ENCODE measurements around the gene CLRN3.

Gene CLRN3

DNA sequence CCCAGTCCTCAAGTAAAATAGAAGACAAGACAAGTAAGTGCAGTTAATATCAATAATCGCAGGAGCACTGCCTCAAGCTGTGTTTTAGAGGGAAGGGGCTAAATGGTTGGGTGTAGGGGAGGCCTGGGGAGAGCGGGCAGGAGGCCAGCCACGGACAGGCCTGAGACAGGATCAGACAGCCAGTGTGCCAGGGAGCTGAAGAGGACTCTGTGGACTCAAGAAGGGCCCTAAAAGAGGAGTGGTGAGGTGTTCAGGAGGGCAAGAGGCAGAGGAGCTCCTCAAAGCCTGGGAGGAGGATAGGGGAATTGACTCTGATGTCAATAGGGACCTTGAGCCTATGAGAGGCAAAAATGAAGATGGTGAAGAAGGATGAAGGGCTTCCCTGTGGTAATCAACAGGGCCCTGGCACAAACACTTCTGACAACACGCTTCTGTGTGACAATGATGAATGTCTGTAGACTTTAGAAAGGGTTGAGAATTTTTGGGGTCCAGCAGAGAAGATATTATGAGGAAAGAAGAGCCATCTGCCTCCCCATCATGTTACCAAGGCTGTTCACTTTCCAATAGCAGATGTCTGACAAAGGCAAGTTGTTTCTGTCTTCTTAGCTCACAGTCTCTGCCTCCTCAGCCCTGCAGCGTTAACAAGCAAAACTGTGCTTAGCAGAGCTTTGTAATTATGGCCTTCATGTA lies 11.7 kb upstream of the CLRN3 start:
- Histone ChIP-seq H3K4me2 (ENCODE audit: low read depth, low read length, poor library complexity, severe bottlenecking) (no peak overlapping the region), H3K4me1 (ENCODE audit: insufficient read depth, low read length, poor library complexity, severe bottlenecking) (no peaks in the 10 kb centered on the region), H3F3A (ENCODE audit: low read depth) (no peaks in the 10 kb centered on the region), H3K79me2 (ENCODE audit: insufficient read depth, low read length) (no peaks in the 10 kb centered on the region), H3K9me2 (replicated peaks; ENCODE audit: low read depth, low read length) (no peaks in the 10 kb centered on the region), H2AFZ (ENCODE audit: low read length) (no peak overlapping the region), H3K9ac (ENCODE audit: low read depth, low read length, poor library complexity, severe bottlenecking) (no peak overlapping the region), H3K27me3 (ENCODE audit: insufficient read depth, low read length, poor library complexity, severe bottlenecking) (peaks cover 8% of the 10 kb centered on the region), H3K4me3 (ENCODE audit: low read length, poor library complexity, severe bottlenecking) (no peak overlapping the region), H4K20me1 (ENCODE audit: insufficient read depth, low read length, poor library complexity, severe bottlenecking) (no peaks in the 10 kb centered on the region), H3K9me3 (ENCODE audit: insufficient read depth, low read depth, low read length) (no peaks in the 10 kb centered on the region), H3K36me3 (ENCODE audit: insufficient read depth, low read length) (no peaks in the 10 kb centered on the region)
- TF ChIP-seq EZH2phosphoT487 (IDR thresholded peaks at IDR 0.05; ENCODE audit: borderline replicate concordance), result no peak
- TF ChIP-seq, protein P1, sequence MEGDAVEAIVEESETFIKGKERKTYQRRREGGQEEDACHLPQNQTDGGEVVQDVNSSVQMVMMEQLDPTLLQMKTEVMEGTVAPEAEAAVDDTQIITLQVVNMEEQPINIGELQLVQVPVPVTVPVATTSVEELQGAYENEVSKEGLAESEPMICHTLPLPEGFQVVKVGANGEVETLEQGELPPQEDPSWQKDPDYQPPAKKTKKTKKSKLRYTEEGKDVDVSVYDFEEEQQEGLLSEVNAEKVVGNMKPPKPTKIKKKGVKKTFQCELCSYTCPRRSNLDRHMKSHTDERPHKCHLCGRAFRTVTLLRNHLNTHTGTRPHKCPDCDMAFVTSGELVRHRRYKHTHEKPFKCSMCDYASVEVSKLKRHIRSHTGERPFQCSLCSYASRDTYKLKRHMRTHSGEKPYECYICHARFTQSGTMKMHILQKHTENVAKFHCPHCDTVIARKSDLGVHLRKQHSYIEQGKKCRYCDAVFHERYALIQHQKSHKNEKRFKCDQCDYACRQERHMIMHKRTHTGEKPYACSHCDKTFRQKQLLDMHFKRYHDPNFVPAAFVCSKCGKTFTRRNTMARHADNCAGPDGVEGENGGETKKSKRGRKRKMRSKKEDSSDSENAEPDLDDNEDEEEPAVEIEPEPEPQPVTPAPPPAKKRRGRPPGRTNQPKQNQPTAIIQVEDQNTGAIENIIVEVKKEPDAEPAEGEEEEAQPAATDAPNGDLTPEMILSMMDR (conservative IDR thresholded peaks at IDR 0.05; ENCODE audit: low read length), result no peak

DNA sequence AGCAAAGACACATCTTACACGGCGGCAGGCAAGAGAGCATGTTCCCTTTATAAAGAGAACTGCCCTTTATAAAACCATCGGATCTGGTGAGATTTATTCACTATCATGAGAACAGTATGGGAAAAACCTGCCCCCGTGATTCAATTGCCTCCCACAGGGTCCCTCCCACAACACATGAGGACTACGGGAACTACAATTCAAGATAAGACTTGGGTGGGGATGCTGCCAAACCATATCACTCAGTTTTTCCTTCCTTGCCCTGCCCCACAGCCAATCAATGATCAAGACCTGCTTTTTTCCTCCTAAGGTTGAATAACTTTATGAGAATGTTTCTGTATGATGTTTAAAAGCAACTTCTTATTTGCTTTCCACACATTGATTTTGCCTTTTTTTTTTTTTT lies 11.0 kb upstream of the CLRN3 start:
- Histone ChIP-seq H3K4me2 (ENCODE audit: low read depth, low read length, poor library complexity, severe bottlenecking) (no peak overlapping the region), H2AFZ (ENCODE audit: low read length) (no peak overlapping the region), H3K9ac (ENCODE audit: low read depth, low read length, poor library complexity, severe bottlenecking) (no peak overlapping the region), H3K9me3 (ENCODE audit: insufficient read depth, low read depth, low read length) (no peaks in the 10 kb centered on the region), H3F3A (ENCODE audit: low read depth) (no peaks in the 10 kb centered on the region), H3K27me3 (ENCODE audit: insufficient read depth, low read length, poor library complexity, severe bottlenecking) (peaks cover 8% of the 10 kb centered on the region), H3K36me3 (ENCODE audit: insufficient read depth, low read length) (no peaks in the 10 kb centered on the region), H3K4me3 (ENCODE audit: low read length, poor library complexity, severe bottlenecking) (no peak overlapping the region), H4K20me1 (ENCODE audit: insufficient read depth, low read length, poor library complexity, severe bottlenecking) (no peaks in the 10 kb centered on the region), H3K79me2 (ENCODE audit: insufficient read depth, low read length) (no peaks in the 10 kb centered on the region), H3K9me2 (replicated peaks; ENCODE audit: low read depth, low read length) (no peaks in the 10 kb centered on the region), H3K4me1 (ENCODE audit: insufficient read depth, low read length, poor library complexity, severe bottlenecking) (no peaks in the 10 kb centered on the region)
- no peak for TF ChIP-seq EZH2phosphoT487 (IDR thresholded peaks at IDR 0.05; ENCODE audit: borderline replicate concordance)
- TF ChIP-seq, protein P1 (conservative IDR thresholded peaks at IDR 0.05; ENCODE audit: low read length), result no peak

DNA sequence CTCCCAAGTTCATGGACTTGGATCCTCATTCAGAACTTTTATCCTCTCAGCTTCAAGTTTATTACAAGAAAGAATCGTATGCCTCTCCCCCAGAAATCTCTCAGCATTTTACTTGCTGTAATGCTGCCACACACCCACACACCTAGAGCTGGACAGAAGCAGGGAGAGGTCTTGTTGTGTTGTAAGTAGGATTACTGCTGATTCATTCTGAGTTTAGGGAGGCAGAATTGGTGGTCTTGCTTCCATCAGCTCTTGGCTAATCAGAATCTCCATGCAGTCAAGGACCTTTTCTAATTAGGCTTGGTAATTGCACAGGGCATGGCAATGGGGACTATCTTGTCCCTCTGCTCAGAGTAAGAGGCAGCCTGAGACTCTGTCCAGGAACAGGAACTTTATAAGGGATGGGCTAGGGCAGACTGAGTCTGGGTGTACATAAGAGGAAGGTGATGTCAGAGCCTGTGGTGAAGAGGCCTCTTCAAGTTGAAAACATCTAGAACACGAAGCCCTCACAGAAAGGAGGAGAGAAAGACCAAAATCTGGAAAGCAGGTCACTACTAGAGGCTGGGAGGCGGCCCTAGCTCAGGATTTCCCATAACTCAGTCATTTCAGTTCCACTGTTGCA lies 7.1 kb upstream of the CLRN3 start:
- Histone ChIP-seq H3K4me3 (ENCODE audit: low read length, poor library complexity, severe bottlenecking) (no peak overlapping the region), H3K79me2 (ENCODE audit: insufficient read depth, low read length) (no peaks in the 10 kb centered on the region), H4K20me1 (ENCODE audit: insufficient read depth, low read length, poor library complexity, severe bottlenecking) (no peaks in the 10 kb centered on the region), H3K27me3 (ENCODE audit: insufficient read depth, low read length, poor library complexity, severe bottlenecking) (no peaks in the 10 kb centered on the region), H3K9ac (ENCODE audit: low read depth, low read length, poor library complexity, severe bottlenecking) (no peak overlapping the region), H3K4me2 (ENCODE audit: low read depth, low read length, poor library complexity, severe bottlenecking) (no peak overlapping the region), H3K9me2 (replicated peaks; ENCODE audit: low read depth, low read length) (no peaks in the 10 kb centered on the region), H3F3A (ENCODE audit: low read depth) (no peaks in the 10 kb centered on the region), H2AFZ (ENCODE audit: low read length) (no peak overlapping the region), H3K36me3 (ENCODE audit: insufficient read depth, low read length) (no peaks in the 10 kb centered on the region), H3K9me3 (ENCODE audit: insufficient read depth, low read depth, low read length) (0 out of 2 replicates have a peak, but pooled peaks cover 4% of the 10 kb centered on the region), H3K4me1 (ENCODE audit: insufficient read depth, low read length, poor library complexity, severe bottlenecking) (no peaks in the 10 kb centered on the region)
- TF ChIP-seq, protein P1 (conservative IDR thresholded peaks at IDR 0.05; ENCODE audit: low read length), result no peak
- TF ChIP-seq EZH2phosphoT487 (IDR thresholded peaks at IDR 0.05; ENCODE audit: borderline replicate concordance), result no peak

Measured in Loucy (cell line).